T-helper 1 cell (primary cell): ENCODE results near the gene VPS35.
"Not testable (repeated sequence)": the region's sequence is repeated elsewhere in the genome, so short reads cannot be mapped to it uniquely, and the experiment has no call there.

Source experiments
- DNase-seq, 5 donors: peaks; one replicate each; pipeline ENCODE4 v3.0.0-alpha.2; 2012 to 2020

The VPS35 gene

GRCh38 chr16:46712911-46713310 is 23.9 kb upstream of the VPS35 start:
- no peak for DNase-seq

GRCh38 chr16:46711106-46712058 is 22.4 kb upstream of the VPS35 start:
- DNase-seq = no peak

- no peak for DNase-seq
These were observed 20.6 kb upstream of the VPS35 start for GRCh38 chr16:46709469-46710005.

GRCh38 chr16:46706642-46707041 is 17.7 kb upstream of the VPS35 start:
- no peak for DNase-seq

- no peak for DNase-seq
These were observed 13.1 kb upstream of the VPS35 start for GRCh38 chr16:46702030-46702429.

- no peak for DNase-seq
These were observed 12.6 kb upstream of the VPS35 start for GRCh38 chr16:46701615-46702014.

- no peak for DNase-seq
These were observed 11.1 kb upstream of the VPS35 start for GRCh38 chr16:46700048-46700447.

GRCh38 chr16:46696957-46697356 is 8.0 kb upstream of the VPS35 start:
- no peak for DNase-seq

GRCh38 chr16:46695937-46696336 is 7.0 kb upstream of the VPS35 start:
- DNase-seq = no peak

- DNase-seq = no peak
These were observed 4.6 kb upstream of the VPS35 start for GRCh38 chr16:46693598-46693997.

- DNase-seq = no peak
These were observed 2.7 kb upstream of the VPS35 start for GRCh38 chr16:46691726-46692125.

- DNase-seq = no peak
These were observed 1.6 kb upstream of the VPS35 start for GRCh38 chr16:46690281-46691178.

- peak; percentile 93 to 98 (median 95) for DNase-seq
These were observed 645 bp upstream of the VPS35 start, which contains the start of gene ORC6 for GRCh38 chr16:46689365-46690280. ORC6 (plus strand) TSS chr16:46689659; CDS start chr16:46689706, 47 bp downstream.

- DNase-seq = no peak
These were observed 801 bp downstream of the VPS35 start for GRCh38 chr16:46688101-46688653.

- DNase-seq = no peak
These were observed 1.5 kb downstream of the VPS35 start for GRCh38 chr16:46687486-46687885.

- no peak for DNase-seq
These were observed 2.0 kb downstream of the VPS35 start for GRCh38 chr16:46686815-46687473.

GRCh38 chr16:46681867-46682266 is 7.1 kb downstream of the VPS35 start:
- DNase-seq = not testable (repeated sequence)

- not testable (repeated sequence) for DNase-seq
These were observed 11.0 kb downstream of the VPS35 start for GRCh38 chr16:46677943-46678342.

GRCh38 chr16:46673320-46674013 is 15.5 kb downstream of the VPS35 start:
- peak in 4 of 5 donors; percentile 19 to 65 (median 38) for DNase-seq

GRCh38 chr16:46662123-46662522 is 26.9 kb downstream of the VPS35 start:
- no peak for DNase-seq
